ENCODE data around the gene NHSL2.

NHSL2 gene

DNA sequence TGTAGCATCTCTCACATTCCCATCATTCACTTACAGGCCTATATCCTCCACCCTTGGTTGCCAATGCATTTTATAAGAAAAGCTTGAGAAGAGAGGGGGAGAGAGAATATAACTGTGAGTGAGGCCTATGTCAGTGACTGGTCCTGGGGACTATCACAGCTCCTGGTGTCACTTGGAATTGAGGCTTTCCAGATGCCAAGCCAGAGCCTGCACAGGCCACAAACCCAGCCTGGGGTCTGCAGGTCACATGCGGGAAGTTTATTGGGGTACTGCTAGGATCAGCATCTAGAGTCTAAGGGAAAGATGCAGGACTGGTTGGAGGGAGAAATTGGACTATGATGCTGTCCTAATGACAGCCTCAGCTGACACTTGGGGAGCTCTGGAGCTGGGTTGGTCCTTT, 173.5 kb downstream of the NHSL2 start:
- H3K27me3 ChIP-seq (ENCODE audit: control insufficient read depth, insufficient read depth, low read length) = no peaks in the 10 kb centered on the region
- peaks cover 8% of the 10 kb centered on the region for H3K9me3 ChIP-seq (ENCODE audit: control insufficient read depth, low read depth, low read length)
- no peak overlapping the region for H3K9ac ChIP-seq (ENCODE audit: low read length)
- no peak overlapping the region for H3K4me3 ChIP-seq (ENCODE audit: low read length)
- H3K27ac ChIP-seq (ENCODE audit: low read length) = no peak overlapping the region
- no peaks in the 10 kb centered on the region for H3K4me1 ChIP-seq (ENCODE audit: control insufficient read depth, low read depth, low read length)
- no peaks in the 10 kb centered on the region for H3K36me3 ChIP-seq (ENCODE audit: control insufficient read depth, low read depth, low read length)

DNA sequence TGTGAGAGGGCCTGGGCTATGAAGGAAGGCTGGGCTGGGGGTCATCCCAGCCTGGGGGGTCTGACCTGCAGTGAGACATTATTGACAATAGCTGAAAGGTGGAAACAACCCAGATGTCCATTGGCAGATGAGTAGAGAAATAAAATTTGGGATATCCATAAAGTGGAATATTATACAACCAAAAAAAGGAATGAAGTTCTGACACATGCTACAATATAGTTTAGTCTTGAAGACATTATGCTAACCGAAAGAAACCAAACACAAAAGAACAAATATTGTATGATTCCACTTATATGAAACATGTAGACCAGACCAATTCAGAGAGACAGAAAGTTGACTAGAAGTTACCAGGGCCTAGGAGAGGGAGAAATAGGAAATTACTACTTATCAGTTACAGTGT, 176.3 kb downstream of the NHSL2 start:
- H3K4me3 ChIP-seq (ENCODE audit: low read length) = no peak overlapping the region
- H3K36me3 ChIP-seq (ENCODE audit: control insufficient read depth, low read depth, low read length) = no peaks in the 10 kb centered on the region
- H3K27ac ChIP-seq (ENCODE audit: low read length) = no peak overlapping the region
- H3K9ac ChIP-seq (ENCODE audit: low read length) = no peak overlapping the region
- H3K27me3 ChIP-seq (ENCODE audit: control insufficient read depth, insufficient read depth, low read length) = no peaks in the 10 kb centered on the region
- peaks cover 8% of the 10 kb centered on the region for H3K9me3 ChIP-seq (ENCODE audit: control insufficient read depth, low read depth, low read length)
- H3K4me1 ChIP-seq (ENCODE audit: control insufficient read depth, low read depth, low read length) = no peaks in the 10 kb centered on the region

DNA sequence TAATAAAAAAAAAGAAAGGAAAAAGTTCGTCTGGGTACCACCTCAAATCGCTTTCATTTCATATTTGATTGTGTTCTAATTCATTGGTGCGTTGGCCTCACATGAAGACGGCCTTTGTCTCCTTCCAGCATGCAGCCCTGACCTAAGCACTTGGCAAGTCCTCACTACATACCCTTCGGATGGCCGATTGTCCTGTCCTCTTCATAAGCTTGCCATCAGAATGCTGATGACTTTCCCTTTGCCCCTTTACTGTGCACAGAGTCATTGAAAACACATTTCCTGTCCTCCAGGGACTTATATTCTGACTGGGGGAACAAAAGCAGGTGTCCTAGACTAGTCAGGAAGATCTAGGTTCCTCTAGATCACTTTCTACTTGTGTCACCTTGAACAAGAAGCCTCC, 178.1 kb downstream of the NHSL2 start:
- Histone ChIP-seq H3K4me1 (ENCODE audit: control insufficient read depth, low read depth, low read length) (no peaks in the 10 kb centered on the region), H3K9ac (ENCODE audit: low read length) (no peak overlapping the region), H3K27me3 (ENCODE audit: control insufficient read depth, insufficient read depth, low read length) (no peaks in the 10 kb centered on the region), H3K36me3 (ENCODE audit: control insufficient read depth, low read depth, low read length) (no peaks in the 10 kb centered on the region), H3K4me3 (ENCODE audit: low read length) (no peak overlapping the region), H3K9me3 (ENCODE audit: control insufficient read depth, low read depth, low read length) (peaks cover 7% of the 10 kb centered on the region), H3K27ac (ENCODE audit: low read length) (no peak overlapping the region)

DNA sequence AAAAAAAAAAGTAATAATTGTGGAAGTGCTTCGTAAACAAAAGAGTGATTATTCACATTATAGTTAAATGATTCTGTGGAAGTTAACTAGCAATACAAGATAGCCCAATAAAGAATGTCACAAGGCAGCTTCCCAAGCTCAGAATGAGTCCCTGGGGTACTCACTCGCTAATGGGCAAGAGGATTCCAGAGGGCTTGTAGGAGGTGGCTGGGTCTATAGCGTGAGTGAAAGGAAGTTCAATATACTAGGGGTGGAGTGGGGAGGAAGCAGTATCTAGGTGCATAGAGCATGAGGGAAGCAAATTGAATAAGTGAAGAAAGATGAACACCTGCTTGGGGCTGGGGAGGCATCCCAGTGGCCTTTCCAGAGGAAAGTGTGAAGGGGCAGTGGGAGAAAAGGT, 178.6 kb downstream of the NHSL2 start:
- Histone ChIP-seq H3K27me3 (ENCODE audit: control insufficient read depth, insufficient read depth, low read length) (no peaks in the 10 kb centered on the region), H3K27ac (ENCODE audit: low read length) (no peak overlapping the region), H3K36me3 (ENCODE audit: control insufficient read depth, low read depth, low read length) (no peaks in the 10 kb centered on the region), H3K4me3 (ENCODE audit: low read length) (no peak overlapping the region), H3K9ac (ENCODE audit: low read length) (no peak overlapping the region), H3K4me1 (ENCODE audit: control insufficient read depth, low read depth, low read length) (no peaks in the 10 kb centered on the region), H3K9me3 (ENCODE audit: control insufficient read depth, low read depth, low read length) (peaks cover 5% of the 10 kb centered on the region)

DNA sequence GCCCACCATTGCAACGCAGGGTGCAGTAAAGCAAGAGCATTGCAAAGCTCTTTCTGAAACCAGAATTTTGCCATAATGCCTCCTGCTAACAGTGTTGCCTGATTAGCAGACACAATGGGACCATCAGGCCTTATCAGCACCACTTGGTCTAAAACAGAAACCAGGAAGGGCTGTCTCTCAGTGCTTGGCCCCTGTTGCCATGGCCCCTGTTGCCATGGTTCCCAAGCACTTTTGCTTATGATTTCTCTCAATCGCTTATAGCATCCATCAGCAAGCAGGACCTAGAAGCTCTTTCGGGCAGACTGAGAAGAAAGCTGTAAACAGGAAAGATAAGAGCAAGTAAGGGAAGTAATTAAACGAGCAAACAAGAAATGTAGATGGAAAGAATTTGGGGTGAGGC, 184.2 kb downstream of the NHSL2 start:
- Histone ChIP-seq H3K4me1 (ENCODE audit: control insufficient read depth, low read depth, low read length) (peaks cover 7% of the 10 kb centered on the region), H3K9ac (ENCODE audit: low read length) (no peak overlapping the region), H3K9me3 (ENCODE audit: control insufficient read depth, low read depth, low read length) (peaks cover 13% of the 10 kb centered on the region), H3K27ac (ENCODE audit: low read length) (no peak overlapping the region), H3K36me3 (ENCODE audit: control insufficient read depth, low read depth, low read length) (no peaks in the 10 kb centered on the region), H3K4me3 (ENCODE audit: low read length) (no peak overlapping the region), H3K27me3 (ENCODE audit: control insufficient read depth, insufficient read depth, low read length) (no peaks in the 10 kb centered on the region)

DNA sequence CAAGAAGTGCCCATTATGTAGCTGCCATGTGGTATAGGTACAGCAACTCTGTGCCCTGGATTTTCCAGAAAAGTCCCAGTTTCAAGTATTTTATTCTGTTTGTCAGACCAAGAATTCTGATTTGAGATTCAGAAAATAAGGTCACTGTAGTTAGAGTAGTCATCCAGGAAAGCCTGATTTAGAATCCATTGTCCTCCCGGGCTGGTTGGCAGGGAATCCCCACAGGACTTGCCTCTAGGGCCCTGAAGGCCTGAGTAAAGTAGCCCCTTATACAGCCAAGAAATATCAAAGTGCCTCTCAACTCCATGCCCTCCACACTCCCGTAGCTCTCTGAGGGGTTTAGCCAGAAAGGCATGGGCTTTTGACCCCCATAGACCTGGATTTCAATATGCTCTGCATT, 184.7 kb downstream of the NHSL2 start:
- Histone ChIP-seq H3K4me1 (ENCODE audit: control insufficient read depth, low read depth, low read length) (peaks cover 7% of the 10 kb centered on the region), H3K27me3 (ENCODE audit: control insufficient read depth, insufficient read depth, low read length) (no peaks in the 10 kb centered on the region), H3K4me3 (ENCODE audit: low read length) (no peak overlapping the region), H3K36me3 (ENCODE audit: control insufficient read depth, low read depth, low read length) (no peaks in the 10 kb centered on the region), H3K9me3 (ENCODE audit: control insufficient read depth, low read depth, low read length) (peaks cover 15% of the 10 kb centered on the region), H3K27ac (ENCODE audit: low read length) (no peak overlapping the region), H3K9ac (ENCODE audit: low read length) (no peak overlapping the region)

DNA sequence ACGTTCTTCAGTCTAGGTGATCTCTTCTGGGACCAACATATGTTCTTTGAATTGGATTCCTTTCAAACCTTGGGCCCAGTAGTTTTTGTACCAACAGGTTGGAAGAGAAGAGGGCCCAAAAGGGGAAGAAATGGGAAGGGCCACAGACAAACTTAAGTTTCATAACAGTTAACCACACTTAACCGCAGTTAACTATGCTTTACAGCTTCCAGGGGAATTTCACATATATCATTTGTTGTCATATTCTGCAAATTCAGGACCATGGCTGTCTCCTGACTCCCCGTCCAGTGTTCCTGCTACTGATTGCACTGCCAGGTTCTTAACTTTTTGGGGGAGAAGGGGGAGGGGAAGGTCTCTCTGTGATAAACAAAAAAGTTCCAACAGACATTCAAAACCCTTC, 186.5 kb downstream of the NHSL2 start:
- Histone ChIP-seq H3K9ac (ENCODE audit: low read length) (no peak overlapping the region), H3K4me3 (ENCODE audit: low read length) (no peak overlapping the region), H3K4me1 (ENCODE audit: control insufficient read depth, low read depth, low read length) (peaks cover 12% of the 10 kb centered on the region), H3K27me3 (ENCODE audit: control insufficient read depth, insufficient read depth, low read length) (no peaks in the 10 kb centered on the region), H3K27ac (ENCODE audit: low read length) (no peak overlapping the region), H3K36me3 (ENCODE audit: control insufficient read depth, low read depth, low read length) (no peaks in the 10 kb centered on the region), H3K9me3 (ENCODE audit: control insufficient read depth, low read depth, low read length) (peaks cover 15% of the 10 kb centered on the region)

DNA sequence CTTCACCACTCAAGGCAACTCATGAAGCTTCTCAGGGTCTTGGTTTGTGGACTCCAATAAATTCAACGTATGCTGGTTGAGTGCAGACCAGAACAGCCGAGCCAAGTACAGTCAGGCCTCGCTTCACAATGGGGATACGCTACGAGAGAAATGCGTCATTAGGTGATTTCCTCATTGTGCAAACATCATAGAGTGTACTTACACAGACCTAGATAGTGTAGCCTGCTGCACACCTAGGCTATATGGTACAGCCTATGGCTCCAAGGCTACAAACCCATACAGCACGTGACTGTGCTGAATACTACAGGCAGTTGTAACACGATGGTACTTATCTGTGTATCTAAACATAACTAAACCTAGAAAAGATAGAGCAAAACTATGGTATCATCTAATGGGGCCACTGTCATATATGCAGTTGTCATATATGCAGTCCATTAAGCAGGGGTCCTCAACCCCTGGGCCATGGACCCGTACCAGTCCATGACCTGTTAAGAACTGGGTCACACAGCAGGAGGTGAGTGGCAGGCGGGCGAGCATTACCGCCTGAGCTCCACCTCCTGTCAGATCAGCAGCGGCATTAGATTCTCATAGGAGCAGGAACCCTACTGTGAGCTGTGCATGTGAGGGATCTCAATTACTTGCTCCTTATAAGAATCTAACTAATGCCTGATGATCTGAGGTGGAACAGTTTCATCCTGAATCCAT, 189.6 kb downstream of the NHSL2 start:
- H3K27me3 ChIP-seq (ENCODE audit: control insufficient read depth, insufficient read depth, low read length) = no peaks in the 10 kb centered on the region
- H3K27ac ChIP-seq (ENCODE audit: low read length) = no peak overlapping the region
- no peaks in the 10 kb centered on the region for H3K36me3 ChIP-seq (ENCODE audit: control insufficient read depth, low read depth, low read length)
- H3K4me3 ChIP-seq (ENCODE audit: low read length) = no peak overlapping the region
- H3K9ac ChIP-seq (ENCODE audit: low read length) = no peak overlapping the region
- peaks cover 20% of the 10 kb centered on the region for H3K9me3 ChIP-seq (ENCODE audit: control insufficient read depth, low read depth, low read length)
- H3K4me1 ChIP-seq (ENCODE audit: control insufficient read depth, low read depth, low read length) = peaks cover 5% of the 10 kb centered on the region

DNA sequence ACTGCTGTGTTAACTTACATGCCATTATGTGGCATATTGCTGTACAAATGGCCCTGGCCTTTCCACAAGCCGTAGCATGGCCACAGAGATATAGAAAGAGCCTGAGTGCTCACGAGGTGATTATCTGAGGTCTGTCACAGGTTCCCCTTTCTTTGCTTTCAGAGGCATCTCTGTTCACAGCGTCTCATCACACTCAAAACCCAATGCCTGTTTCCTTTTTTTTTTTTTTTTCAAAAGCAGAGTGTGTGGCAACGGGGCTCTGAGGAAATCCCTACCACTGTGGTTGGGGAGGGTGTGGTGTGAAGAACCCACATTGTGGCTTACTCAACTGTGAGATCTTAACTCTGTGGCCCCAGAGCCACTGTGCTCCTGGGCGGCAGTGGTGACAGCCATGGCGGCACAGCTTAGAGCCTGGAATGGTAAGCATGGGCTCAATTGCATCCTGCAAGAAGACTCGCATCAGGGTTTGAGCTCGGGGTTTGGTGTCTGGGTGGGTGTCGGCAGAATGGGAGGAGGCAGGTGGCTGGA, 190.2 kb downstream of the NHSL2 start:
- no peaks in the 10 kb centered on the region for H3K27me3 ChIP-seq (ENCODE audit: control insufficient read depth, insufficient read depth, low read length)
- peaks cover 20% of the 10 kb centered on the region for H3K9me3 ChIP-seq (ENCODE audit: control insufficient read depth, low read depth, low read length)
- no peak overlapping the region for H3K4me3 ChIP-seq (ENCODE audit: low read length)
- no peak overlapping the region for H3K9ac ChIP-seq (ENCODE audit: low read length)
- peaks cover 5% of the 10 kb centered on the region for H3K4me1 ChIP-seq (ENCODE audit: control insufficient read depth, low read depth, low read length)
- no peak overlapping the region for H3K27ac ChIP-seq (ENCODE audit: low read length)
- H3K36me3 ChIP-seq (ENCODE audit: control insufficient read depth, low read depth, low read length) = no peaks in the 10 kb centered on the region

DNA sequence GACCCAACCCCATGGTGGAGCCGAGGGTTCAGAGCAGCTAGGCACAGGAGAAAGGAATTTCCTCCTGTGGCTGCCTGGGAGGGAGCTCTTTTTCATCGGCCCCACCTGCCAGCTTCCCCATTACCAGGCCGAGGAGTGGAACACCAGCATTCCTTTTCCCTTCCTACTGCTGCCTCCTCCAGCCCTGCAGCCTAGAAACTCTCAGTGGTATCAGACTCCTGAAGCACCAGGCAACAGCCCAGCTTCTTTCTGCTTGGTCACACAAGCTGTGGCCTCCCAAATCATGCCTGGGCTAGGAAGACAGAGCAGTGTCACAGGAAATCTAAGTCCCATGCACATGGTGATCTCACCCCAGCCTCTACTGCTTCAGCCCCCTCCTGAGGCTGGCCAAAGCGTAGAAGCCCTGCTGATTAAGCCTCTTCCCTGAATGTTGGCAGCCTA, 191.0 kb downstream of the NHSL2 start:
- no peak overlapping the region for H3K27ac ChIP-seq (ENCODE audit: low read length)
- no peak overlapping the region for H3K4me3 ChIP-seq (ENCODE audit: low read length)
- H3K27me3 ChIP-seq (ENCODE audit: control insufficient read depth, insufficient read depth, low read length) = no peaks in the 10 kb centered on the region
- no peaks in the 10 kb centered on the region for H3K36me3 ChIP-seq (ENCODE audit: control insufficient read depth, low read depth, low read length)
- H3K4me1 ChIP-seq (ENCODE audit: control insufficient read depth, low read depth, low read length) = peaks cover 5% of the 10 kb centered on the region
- H3K9me3 ChIP-seq (ENCODE audit: control insufficient read depth, low read depth, low read length) = peaks cover 20% of the 10 kb centered on the region
- no peak overlapping the region for H3K9ac ChIP-seq (ENCODE audit: low read length)

DNA sequence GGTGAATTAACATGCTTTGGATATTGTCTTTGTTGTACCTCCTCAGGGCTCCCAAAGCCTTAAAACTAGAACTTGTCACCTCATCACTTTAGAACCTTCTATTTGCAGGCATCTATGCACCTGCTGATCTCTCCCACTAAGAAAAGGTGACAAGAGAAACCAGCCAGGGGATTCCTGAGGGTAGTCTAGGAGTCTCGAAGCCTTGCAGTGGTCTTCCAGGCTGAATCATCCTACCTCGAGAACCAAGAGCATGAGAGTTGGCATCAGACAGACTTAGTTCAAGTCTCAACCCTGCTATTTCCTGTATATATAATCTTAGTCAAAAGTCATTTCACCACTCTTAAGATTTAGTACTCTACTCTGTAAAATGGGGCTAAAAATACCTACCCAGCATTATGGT, 191.5 kb downstream of the NHSL2 start:
- H3K27me3 ChIP-seq (ENCODE audit: control insufficient read depth, insufficient read depth, low read length) = no peaks in the 10 kb centered on the region
- no peak overlapping the region for H3K9ac ChIP-seq (ENCODE audit: low read length)
- peaks cover 5% of the 10 kb centered on the region for H3K4me1 ChIP-seq (ENCODE audit: control insufficient read depth, low read depth, low read length)
- H3K27ac ChIP-seq (ENCODE audit: low read length) = no peak overlapping the region
- H3K4me3 ChIP-seq (ENCODE audit: low read length) = no peak overlapping the region
- H3K36me3 ChIP-seq (ENCODE audit: control insufficient read depth, low read depth, low read length) = no peaks in the 10 kb centered on the region
- peaks cover 17% of the 10 kb centered on the region for H3K9me3 ChIP-seq (ENCODE audit: control insufficient read depth, low read depth, low read length)

DNA sequence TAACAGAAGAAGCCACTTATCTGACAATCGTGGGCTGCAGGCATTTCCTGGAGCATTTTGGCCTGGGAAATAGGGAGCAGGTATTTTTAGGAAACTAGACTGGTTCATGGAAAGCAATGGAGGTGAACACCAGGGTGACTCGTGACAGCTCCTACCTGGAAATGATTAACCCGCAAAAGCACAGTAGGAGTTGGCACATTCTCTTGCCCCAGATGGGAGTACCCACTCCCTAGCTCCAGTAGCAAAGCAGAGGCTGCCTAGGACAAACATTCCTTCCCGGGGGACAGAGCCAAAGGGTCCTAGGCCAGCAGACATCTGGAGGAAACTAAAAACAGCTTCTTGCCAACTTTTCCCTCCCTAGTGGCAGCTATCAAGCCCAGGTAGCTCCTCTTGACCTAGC, 192.1 kb downstream of the NHSL2 start:
- H3K4me3 ChIP-seq (ENCODE audit: low read length) = no peak overlapping the region

More for the DNA sequence above, 192.1 kb downstream of the NHSL2 start:
- Histone ChIP-seq H3K36me3 (ENCODE audit: control insufficient read depth, low read depth, low read length) (no peaks in the 10 kb centered on the region), H3K9ac (ENCODE audit: low read length) (no peak overlapping the region), H3K4me1 (ENCODE audit: control insufficient read depth, low read depth, low read length) (peaks cover 5% of the 10 kb centered on the region), H3K27ac (ENCODE audit: low read length) (no peak overlapping the region), H3K27me3 (ENCODE audit: control insufficient read depth, insufficient read depth, low read length) (no peaks in the 10 kb centered on the region), H3K9me3 (ENCODE audit: control insufficient read depth, low read depth, low read length) (peaks cover 16% of the 10 kb centered on the region)
